Lung (tissue), 12 donors: Measurements from ENCODE around the gene FBP1. TPM values are rescaled to one million over a fixed set of nuclear protein-coding genes. Genes with fewer than 3 reads are reported as not detected.

Source experiments
- ATAC-seq: fragments of 200-7000 bp; cut with Tn5 transposase; one replicate; pipeline ENCODE4 v1.9.1; 2020; ENCODE audit warnings: moderate number of reproducible peaks; ENCODE audit not compliant: insufficient read depth, low FRiP score
- DNase-seq, 3 donors: peaks; one replicate each; pipeline ENCODE4 v3.0.0-alpha.2; 2013 to 2017
- H3K27ac ChIP-seq, 2 donors: one replicate each; pipeline ENCODE4 v1.5.1; 2013; ENCODE audit warnings: mild to moderate bottlenecking in 2 of 2, moderate library complexity in 2 of 2, control low read depth in 1 of 2, inconsistent platforms in 1 of 2, low read depth in 1 of 2, low read length in 1 of 2
- H3K27me3 ChIP-seq, 3 donors: one replicate each; pipeline ENCODE4 v1.5.1; 2013; ENCODE audit warnings: low read length in 2 of 3; ENCODE audit not compliant: control insufficient read depth in 3 of 3, insufficient read depth in 3 of 3
- H3K36me3 ChIP-seq, 4 donors: one replicate each; pipeline ENCODE4 v1.5.1; 2013; ENCODE audit warnings: low read length in 4 of 4, mild to moderate bottlenecking in 1 of 4, moderate library complexity in 1 of 4; ENCODE audit not compliant: control insufficient read depth in 4 of 4, insufficient read depth in 4 of 4
- H3K4me1 ChIP-seq, 5 donors: one replicate each; pipeline ENCODE4 v1.5.1; 2013; ENCODE audit warnings: low read length in 5 of 5, mild to moderate bottlenecking in 2 of 5, moderate library complexity in 1 of 5; ENCODE audit not compliant: control insufficient read depth in 5 of 5, insufficient read depth in 5 of 5
- H3K4me3 ChIP-seq: one replicate; pipeline ENCODE4 v1.5.1; 2013; ENCODE audit warnings: mild to moderate bottlenecking, control low read depth, moderate library complexity
- H3K9ac ChIP-seq, 2 donors: one replicate each; pipeline ENCODE4 v1.5.1; 2013; ENCODE audit warnings: low read length in 2 of 2, control low read depth in 1 of 2; ENCODE audit not compliant: insufficient read depth in 1 of 2
- H3K9me3 ChIP-seq, 4 donors: one replicate each; pipeline ENCODE4 v1.5.1; 2013; ENCODE audit warnings: low read length in 3 of 4, mild to moderate bottlenecking in 1 of 4, moderate library complexity in 1 of 4; ENCODE audit not compliant: control insufficient read depth in 4 of 4, insufficient read depth in 3 of 4
- CTCF ChIP-seq: IDR thresholded peaks from 2 replicates; pipeline ENCODE4 v1.5.1; 2012; ENCODE audit warnings: mild to moderate bottlenecking; ENCODE audit errors: control extremely low read depth, extremely low read depth
- WGBS, 2 donors: extraction: QIAGEN DNeasy Blood & Tissue Kit; methylation state at CpG; one replicate each; pipeline ENCODE4 v1.1.7; 2013; 5-methylcytosine and 5-hydroxymethylcytosine counted together
- polyA plus RNA-seq, 2 donors: library from polyadenylated mRNA; stranded (reverse); fragments of 200-250 nt; gene quantifications; one replicate each; pipeline ENCODE4 v1.2.1, GENCODE V29; 2013
- total RNA-seq, 2 donors: library from RNA; depleted of rRNA in 1 of 2; stranded (reverse); fragments of >200 nt in 1 of 2; gene quantifications; one replicate each; pipeline ENCODE4 v1.2.1, GENCODE V29; 2014 to 2021
- donor health status: control.
- donor health status: control.
- donor health status: Bipolar disorder and iron deficiency.
- donor health status: healthy.
- donor health status: DM: yes; HTN: yes; CAD: no.

Gene FBP1
- total and polyA plus RNA-seq, 4 donors, result 17.1 to 259 (median 154) TPM

- Histone ChIP-seq H3K4me1 (peaks cover 0 to 17% (median 6%) of the 10 kb centered on the region in 5 donors), H3K9ac (no peak overlapping the region), H3K4me3 (no peak overlapping the region), H3K27ac (peak overlapping the region in 1 of 2 donors; percentile 4), H3K27me3 (no peaks in the 10 kb centered on the region), H3K9me3 (peaks cover 0 to 2% (median 0%) of the 10 kb centered on the region in 4 donors), H3K36me3 (peaks cover 0 to 5% (median 0%) of the 10 kb centered on the region in 4 donors)
- WGBS, 2 donors, result 72 to 81% methylated on average over 4 of the region's 4 CpGs
- no peak for DNase-seq
- no peak for TF ChIP-seq CTCF
- no peak for ATAC-seq
Observed at GRCh38 chr9:94624629-94625028, 14.7 kb downstream of the FBP1 start.

GRCh38 chr9:94623253-94623652, 16.1 kb downstream of the FBP1 start:
- Histone ChIP-seq H3K27ac (no peak overlapping the region), H3K4me3 (no peak overlapping the region), H3K9ac (no peak overlapping the region), H3K27me3 (no peaks in the 10 kb centered on the region), H3K36me3 (peaks cover 0 to 5% (median 0%) of the 10 kb centered on the region in 4 donors), H3K4me1 (peaks cover 0 to 28% (median 13%) of the 10 kb centered on the region in 5 donors), H3K9me3 (peaks cover 0 to 2% (median 0%) of the 10 kb centered on the region in 4 donors)
- 78 to 80% methylated on average over 9 of the region's 9 CpGs for WGBS, 2 donors
- TF ChIP-seq CTCF, result no peak
- no peak for ATAC-seq
- peak; percentile 35 to 55 (median 51) for DNase-seq

- DNase-seq (peak; percentile 57 to 82 (median 74)), ATAC-seq (no peak)
- peaks cover 0 to 2% (median 0%) of the 10 kb centered on the region in 4 donors for H3K9me3 ChIP-seq
- no peak overlapping the region for H3K4me3 ChIP-seq
- H3K27ac ChIP-seq, result no peak overlapping the region
- no peaks in the 10 kb centered on the region for H3K27me3 ChIP-seq
- H3K4me1 ChIP-seq, result peaks cover 0 to 28% (median 13%) of the 10 kb centered on the region in 5 donors
- 85 to 87% methylated on average over 19 of the region's 19 CpGs for WGBS, 2 donors
- TF ChIP-seq CTCF, result no peak
- H3K9ac ChIP-seq, result no peak overlapping the region
- H3K36me3 ChIP-seq, result peaks cover 0 to 5% (median 0%) of the 10 kb centered on the region in 4 donors
Observed at GRCh38 chr9:94622087-94622800, 17.1 kb downstream of the FBP1 start.
